ENCODE results near the gene ALS2CL.
"Not testable (repeated sequence)": the region's sequence is repeated elsewhere in the genome, so short reads cannot be mapped to it uniquely, and the experiment has no call there.

Gene ALS2CL, protein sequence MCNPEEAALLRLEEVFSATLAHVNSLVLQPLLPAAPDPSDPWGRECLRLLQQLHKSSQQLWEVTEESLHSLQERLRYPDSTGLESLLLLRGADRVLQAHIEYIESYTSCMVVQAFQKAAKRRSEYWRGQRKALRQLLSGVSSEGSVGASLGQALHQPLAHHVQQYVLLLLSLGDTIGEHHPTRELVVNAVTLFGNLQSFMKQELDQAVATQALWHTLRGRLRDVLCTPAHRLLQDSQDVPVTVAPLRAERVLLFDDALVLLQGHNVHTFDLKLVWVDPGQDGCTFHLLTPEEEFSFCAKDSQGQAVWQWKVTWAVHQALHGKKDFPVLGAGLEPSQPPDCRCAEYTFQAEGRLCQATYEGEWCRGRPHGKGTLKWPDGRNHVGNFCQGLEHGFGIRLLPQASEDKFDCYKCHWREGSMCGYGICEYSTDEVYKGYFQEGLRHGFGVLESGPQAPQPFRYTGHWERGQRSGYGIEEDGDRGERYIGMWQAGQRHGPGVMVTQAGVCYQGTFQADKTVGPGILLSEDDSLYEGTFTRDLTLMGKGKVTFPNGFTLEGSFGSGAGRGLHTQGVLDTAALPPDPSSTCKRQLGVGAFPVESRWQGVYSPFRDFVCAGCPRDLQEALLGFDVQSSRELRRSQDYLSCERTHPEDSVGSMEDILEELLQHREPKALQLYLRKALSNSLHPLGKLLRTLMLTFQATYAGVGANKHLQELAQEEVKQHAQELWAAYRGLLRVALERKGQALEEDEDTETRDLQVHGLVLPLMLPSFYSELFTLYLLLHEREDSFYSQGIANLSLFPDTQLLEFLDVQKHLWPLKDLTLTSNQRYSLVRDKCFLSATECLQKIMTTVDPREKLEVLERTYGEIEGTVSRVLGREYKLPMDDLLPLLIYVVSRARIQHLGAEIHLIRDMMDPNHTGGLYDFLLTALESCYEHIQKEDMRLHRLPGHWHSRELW

DNA sequence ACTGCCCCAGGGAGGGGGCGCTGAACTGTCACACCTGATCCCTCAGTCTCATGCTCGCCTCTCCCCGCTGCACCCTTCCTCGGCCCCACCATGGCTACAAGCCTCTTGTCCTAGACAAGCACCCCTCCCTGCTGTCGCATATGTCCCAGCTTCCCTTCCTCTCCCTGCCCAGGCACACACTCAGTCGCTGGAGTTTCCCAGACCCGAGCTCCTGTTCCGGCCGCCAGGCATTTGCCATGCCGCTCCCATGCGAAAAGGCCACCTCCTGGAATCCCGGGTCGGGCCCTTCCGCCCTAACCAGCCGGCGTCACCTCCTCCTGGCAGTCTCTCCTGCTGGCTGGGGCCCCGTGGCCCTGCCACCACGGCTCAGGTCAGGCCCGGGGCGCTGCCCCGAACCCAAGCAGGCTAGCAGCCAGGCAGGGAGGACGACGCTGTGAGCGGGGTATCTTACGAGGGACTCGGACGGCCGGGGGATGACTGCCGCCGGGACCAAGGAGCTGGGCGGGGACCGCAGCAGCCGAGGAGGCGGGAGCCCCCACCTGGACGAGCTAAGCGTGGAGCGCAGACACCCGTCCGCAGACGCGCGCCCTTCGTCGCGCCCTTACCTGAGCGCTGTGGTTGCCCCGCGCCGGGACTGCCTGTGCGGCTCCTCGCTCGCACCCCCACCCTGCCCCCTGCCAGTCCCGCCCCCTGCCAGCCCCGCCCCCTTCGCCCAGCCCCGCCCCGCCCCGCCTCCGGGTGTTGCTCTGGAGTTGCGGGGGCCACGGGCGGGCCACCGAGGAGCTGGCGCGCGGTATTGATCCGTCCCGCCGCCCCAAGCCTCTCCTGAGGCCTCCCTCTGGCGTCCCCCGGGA is at the start of gene ALS2CL:
Gene ALS2CL, minus strand, starts transcription at position 642 of the 854 bp plus-strand sequence. CDS start 4,239 bp downstream, outside the sequence.
- DNase-seq (ENCODE audit: low read depth), result no peak
- peak within 1 kb of the TSS; percentile 59 for H3K4me3 ChIP-seq (ENCODE audit: low read length)
- TF ChIP-seq, protein P1, sequence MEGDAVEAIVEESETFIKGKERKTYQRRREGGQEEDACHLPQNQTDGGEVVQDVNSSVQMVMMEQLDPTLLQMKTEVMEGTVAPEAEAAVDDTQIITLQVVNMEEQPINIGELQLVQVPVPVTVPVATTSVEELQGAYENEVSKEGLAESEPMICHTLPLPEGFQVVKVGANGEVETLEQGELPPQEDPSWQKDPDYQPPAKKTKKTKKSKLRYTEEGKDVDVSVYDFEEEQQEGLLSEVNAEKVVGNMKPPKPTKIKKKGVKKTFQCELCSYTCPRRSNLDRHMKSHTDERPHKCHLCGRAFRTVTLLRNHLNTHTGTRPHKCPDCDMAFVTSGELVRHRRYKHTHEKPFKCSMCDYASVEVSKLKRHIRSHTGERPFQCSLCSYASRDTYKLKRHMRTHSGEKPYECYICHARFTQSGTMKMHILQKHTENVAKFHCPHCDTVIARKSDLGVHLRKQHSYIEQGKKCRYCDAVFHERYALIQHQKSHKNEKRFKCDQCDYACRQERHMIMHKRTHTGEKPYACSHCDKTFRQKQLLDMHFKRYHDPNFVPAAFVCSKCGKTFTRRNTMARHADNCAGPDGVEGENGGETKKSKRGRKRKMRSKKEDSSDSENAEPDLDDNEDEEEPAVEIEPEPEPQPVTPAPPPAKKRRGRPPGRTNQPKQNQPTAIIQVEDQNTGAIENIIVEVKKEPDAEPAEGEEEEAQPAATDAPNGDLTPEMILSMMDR (conservative IDR thresholded peaks at IDR 0.05; ENCODE audit: low read depth, low read length), result no peak

DNA sequence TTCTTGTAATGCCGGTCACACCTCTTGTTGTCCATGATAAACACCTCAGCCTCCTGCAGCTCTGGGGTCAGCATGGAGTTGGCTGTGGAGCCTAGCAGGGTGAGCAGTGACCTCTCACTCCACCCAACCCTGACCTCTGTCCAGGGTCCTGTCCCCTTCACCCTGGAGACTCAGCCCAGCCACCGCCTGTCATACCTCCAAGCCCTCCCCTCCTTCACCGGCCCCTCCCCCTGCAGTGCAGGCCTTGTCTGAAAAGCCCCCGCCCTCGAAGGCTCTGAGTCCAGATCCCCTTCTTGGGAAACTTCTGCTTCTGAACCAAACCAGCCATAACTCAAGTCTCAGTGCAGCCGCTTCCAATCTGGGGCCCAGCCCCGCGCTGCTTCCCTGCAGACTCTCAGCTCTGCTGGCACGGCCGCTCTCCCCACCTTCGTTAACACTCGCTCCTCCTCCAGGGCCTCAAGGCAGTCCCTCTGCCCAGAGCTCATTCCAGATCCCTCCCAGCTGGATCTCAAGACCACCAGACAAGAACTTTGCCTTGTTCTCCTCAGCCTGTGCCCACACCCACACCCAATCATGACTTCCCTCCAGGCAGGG is 49.6 kb upstream of the ALS2CL start:
- no peak for DNase-seq (ENCODE audit: low read depth)
- no peak overlapping the region for H3K4me3 ChIP-seq (ENCODE audit: low read length)
- TF ChIP-seq, protein P1 (conservative IDR thresholded peaks at IDR 0.05; ENCODE audit: low read depth, low read length), result no peak

DNA sequence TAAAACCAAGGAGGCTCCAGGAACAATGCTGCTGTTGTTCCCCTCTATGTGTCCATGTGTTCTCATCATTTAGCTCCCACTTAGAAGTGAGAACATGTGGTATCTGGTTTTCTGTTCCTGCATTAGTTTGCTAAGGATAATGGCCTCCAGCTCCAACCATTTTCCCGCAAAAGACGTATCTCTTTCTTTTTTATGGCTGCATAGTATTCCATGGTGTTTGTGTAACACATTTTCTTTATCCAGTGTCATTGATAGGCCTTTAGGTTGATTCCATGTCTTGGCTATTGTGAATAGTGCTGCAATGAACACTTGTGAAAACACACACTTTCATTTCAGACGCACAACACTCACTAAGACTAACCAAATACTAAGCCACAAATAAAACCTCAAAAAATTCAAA is 46.1 kb upstream of the ALS2CL start:
- H3K4me3 ChIP-seq (ENCODE audit: low read length); DNase-seq (ENCODE audit: low read depth): not testable (repeated sequence)

DNA sequence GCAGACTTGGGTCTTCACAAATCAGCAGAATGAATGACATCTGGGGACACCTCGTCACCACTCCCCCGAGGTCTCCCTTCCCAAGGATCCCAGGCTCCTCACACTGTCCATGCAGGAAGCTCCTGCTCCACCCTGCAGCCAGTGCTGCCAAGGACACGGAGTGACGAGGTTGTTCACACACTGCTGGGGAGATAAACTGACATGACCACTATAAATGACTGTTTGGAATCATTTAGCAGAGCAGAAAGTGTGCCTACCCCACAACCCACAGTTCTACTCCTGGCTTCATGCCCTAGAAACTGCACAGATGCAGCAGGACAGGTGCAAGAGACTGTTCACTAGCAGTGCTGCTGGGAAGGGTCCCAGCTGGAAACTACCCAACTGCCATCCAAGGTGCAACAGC is 43.9 kb upstream of the ALS2CL start:
- TF ChIP-seq, protein P1 (conservative IDR thresholded peaks at IDR 0.05; ENCODE audit: low read depth, low read length), result no peak
- H3K4me3 ChIP-seq (ENCODE audit: low read length), result no peak overlapping the region
- no peak for DNase-seq (ENCODE audit: low read depth)

DNA sequence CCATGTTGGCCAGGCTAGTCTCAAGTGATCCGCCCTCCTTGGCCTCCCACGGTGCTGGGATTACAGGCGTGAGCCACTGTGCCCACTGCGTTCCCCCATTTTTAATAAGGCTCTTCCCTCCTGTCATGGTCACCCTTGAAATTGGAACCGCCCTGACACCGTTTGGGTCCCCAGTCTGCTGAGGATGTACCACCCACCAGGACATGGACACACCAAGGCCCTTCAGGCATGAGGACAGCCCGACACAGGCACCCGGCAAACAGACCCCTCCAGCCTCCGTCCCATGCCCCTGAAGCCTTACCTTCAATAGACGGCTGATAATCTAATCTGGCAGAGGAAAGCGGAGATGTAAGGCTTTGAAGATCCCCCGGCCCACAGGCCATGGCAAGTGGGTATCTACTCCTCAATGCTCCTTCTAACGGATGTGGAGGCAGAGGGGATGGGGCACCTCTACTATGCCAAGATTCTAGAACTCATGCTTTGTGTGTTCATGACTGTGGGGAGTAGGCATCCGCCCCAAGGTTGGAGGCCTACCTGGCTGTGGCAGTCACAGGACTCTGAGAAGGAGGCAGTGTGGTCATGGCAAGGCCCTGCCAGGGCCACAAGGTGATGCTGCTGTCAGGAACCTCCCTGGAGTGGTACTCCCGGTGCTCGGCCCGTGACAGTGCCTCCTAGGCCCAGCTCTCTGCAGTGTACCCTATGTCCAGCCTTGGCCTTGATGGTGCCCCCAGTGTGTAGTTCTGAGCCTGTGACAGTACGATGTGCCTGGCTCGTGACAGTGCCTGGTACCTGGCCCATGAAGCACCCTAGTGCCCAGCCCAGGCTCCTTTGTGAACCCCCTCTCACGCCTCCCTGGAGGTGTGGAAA is 42.8 kb upstream of the ALS2CL start:
- TF ChIP-seq, protein P1 (conservative IDR thresholded peaks at IDR 0.05; ENCODE audit: low read depth, low read length), result no peak
- no peak overlapping the region for H3K4me3 ChIP-seq (ENCODE audit: low read length)
- no peak for DNase-seq (ENCODE audit: low read depth)

DNA sequence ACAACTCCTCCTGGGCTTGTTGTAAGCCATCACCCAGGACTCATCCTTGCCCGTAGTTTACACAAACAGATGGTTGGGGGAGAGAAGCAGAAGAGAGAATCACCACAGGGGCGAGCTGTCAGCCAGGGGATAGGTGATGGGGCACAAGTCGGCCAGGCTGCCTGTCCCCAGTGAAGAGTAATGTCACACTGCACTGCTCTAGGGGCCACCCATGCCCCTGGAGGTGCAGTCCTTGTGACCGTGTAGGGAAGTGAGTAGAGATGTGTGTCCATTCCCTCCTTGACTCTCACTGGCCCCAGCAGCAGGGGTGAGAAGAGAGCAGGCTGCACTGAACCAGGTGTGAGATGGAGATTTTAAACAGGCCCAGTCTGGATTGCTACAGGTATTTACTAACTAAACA is 41.3 kb upstream of the ALS2CL start:
- no peak overlapping the region for H3K4me3 ChIP-seq (ENCODE audit: low read length)
- TF ChIP-seq, protein P1 (conservative IDR thresholded peaks at IDR 0.05; ENCODE audit: low read depth, low read length), result no peak
- no peak for DNase-seq (ENCODE audit: low read depth)
